Erythroblast (primary cell): Measurements from ENCODE around the gene SYS1.
"Not testable (repeated sequence)": the region's sequence is repeated elsewhere in the genome, so short reads cannot be mapped to it uniquely, and the experiment has no call there.

Experiments
- GATA1 ChIP-seq: IDR thresholded peaks from 2 replicates; pipeline ENCODE4 v1.6.1; 2011; ENCODE audit warnings: low read depth, mild to moderate bottlenecking, control low read depth, low read length, moderate library complexity
- POLR2A ChIP-seq: IDR thresholded peaks from 2 replicates; pipeline ENCODE4 v1.6.1; 2011; ENCODE audit warnings: mild to moderate bottlenecking, low read length

DNA sequence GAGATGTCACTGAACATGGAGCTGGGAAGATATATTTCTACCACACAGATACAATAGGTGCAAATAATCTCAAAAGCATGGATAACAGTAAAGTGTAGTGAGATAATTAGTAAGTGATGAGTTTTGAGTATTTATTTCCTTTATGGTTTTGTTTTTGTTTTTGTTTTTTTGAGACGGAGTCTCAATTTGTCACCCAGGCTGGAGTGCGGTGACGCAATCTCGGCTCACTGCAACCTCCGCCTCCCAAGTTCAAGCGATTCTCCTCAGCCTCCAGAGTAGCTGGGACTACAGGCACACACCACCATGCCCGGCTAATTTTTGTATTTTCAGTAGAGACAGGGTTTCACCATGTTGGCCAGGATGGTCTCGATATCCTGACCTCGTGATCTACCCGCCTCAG is 12.2 kb upstream of the SYS1 start:
- not testable (repeated sequence) for TF ChIP-seq POLR2A, GATA1
